ENCODE data around the gene USP2.

DNA sequence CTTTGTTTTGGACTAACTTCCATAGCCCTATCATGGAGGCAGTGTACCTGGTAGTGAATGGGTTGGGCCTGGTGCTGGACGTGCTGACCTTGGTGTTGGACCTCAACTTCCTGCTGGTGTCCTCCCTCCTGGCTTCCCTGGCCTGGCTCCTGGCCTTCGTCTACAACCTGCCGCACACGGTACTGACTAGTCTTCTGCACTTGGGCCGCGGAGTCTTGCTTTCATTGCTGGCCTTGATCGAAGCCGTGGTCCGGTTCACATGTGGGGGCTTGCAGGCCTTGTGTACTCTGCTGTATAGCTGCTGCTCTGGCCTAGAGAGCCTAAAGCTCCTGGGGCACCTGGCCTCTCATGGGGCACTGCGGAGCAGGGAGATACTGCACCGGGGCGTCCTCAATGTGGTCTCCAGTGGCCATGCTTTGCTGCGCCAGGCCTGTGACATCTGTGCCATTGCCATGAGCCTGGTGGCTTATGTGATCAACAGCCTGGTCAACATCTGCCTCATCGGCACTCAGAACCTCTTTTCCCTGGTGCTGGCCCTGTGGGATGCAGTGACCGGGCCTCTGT is 46.3 kb downstream of the USP2 start:
- TF ChIP-seq, protein P1, sequence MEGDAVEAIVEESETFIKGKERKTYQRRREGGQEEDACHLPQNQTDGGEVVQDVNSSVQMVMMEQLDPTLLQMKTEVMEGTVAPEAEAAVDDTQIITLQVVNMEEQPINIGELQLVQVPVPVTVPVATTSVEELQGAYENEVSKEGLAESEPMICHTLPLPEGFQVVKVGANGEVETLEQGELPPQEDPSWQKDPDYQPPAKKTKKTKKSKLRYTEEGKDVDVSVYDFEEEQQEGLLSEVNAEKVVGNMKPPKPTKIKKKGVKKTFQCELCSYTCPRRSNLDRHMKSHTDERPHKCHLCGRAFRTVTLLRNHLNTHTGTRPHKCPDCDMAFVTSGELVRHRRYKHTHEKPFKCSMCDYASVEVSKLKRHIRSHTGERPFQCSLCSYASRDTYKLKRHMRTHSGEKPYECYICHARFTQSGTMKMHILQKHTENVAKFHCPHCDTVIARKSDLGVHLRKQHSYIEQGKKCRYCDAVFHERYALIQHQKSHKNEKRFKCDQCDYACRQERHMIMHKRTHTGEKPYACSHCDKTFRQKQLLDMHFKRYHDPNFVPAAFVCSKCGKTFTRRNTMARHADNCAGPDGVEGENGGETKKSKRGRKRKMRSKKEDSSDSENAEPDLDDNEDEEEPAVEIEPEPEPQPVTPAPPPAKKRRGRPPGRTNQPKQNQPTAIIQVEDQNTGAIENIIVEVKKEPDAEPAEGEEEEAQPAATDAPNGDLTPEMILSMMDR (IDR thresholded peaks at IDR 0.05; ENCODE audit: low read depth, low read length): no peak
- TF ChIP-seq, protein P2, sequence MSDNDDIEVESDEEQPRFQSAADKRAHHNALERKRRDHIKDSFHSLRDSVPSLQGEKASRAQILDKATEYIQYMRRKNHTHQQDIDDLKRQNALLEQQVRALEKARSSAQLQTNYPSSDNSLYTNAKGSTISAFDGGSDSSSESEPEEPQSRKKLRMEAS (IDR thresholded peaks at IDR 0.05; ENCODE audit: low read depth, low read length): no peak
- no peak for TF ChIP-seq POLR2A (IDR thresholded peaks at IDR 0.05; ENCODE audit: extremely low read depth, insufficient read length)

Measured in NB4 (cell line).